GM21619 (cell line): Measurements from ENCODE around the gene SLC9A8.

Source experiments
- ATAC-seq: cut with Tn5 transposase; IDR thresholded peaks from one replicate; pipeline ENCODE4 v1.9.1; 2021; ENCODE audit not compliant: unreplicated experiment

The SLC9A8 gene

DNA sequence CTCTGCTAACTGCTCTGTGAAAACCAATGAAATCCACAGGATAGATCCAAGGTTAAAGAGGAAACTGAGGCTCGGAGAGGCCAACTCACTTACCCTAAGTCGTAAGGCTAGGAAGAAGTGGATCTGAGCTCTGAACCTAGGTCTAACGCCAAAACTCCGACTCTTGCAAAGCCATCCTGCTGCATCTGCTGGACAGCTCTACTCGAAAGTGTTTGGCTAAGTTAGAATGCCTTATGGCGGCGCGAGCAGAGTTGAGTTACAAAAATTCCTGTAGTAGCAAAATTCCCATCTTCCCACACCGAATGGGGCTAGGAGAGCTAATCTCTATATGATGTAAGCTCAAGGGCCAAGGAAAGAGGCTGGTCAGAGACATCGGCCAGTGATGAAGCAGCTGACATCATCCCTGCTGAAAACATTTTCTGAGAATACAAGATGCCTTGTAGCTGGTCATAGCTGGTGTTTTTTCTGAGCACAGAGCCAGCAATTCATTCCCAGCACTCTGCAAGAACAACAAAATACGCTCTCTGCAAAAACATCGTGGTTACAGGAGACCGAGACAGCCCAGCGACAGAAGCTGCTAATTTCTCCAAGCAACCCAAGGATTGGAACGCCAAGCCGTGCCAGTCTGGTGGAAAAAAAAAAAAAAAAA is 100.9 kb downstream of the SLC9A8 start:
- no peak for ATAC-seq

DNA sequence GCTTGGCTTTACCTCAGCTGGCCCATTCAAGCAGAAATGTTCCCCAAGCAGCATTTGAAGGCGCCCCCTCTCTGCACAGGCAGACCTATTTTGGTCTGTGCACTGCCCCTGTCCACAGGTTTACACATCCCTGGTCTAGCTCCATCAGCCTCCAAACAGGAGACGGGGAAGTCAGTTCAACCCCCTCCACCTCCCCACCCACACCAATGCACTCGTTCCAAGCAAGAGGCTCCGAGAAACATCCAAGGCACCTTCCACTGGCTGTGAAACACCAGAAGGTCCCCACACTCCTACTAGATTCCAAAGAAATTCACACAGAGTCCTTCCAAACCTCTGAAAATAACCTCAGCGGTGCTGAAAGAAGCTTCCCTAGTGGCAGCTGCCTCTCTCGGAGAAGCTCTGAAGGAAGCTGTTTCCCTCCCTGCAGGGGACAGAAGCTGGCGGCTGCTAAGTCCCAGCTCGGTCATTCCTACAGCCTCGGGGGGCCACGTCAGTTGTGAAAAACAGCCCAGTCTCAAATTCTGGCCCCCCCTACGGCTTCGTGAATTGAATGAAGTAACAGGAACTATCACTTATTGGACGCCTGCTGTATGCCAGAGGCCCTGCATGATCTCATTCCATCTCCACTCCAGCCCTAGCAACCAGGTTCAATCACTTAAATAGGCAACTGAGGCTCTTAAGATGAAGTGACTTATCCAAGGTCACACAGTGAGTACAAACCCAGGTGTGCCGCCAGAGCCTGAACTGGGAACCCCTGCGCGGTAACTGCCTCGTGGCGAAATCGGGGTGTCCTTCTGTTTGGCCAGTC is 101.9 kb downstream of the SLC9A8 start:
- ATAC-seq = no peak

DNA sequence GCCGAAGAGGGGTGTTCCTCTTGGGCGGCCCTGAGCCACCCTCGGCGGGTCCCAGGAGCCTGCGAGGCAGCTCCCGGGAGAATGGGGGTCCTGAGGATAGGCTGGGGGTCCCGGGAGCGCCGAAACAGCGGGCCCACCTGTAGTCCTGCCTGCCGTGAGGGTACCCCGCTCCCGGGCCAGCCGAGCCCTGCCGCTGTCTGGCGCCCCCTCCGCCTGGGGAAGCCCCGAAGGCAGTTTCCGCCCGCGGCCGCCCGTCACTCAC is 102.4 kb downstream of the SLC9A8 start:
- ATAC-seq = peak; percentile 27

DNA sequence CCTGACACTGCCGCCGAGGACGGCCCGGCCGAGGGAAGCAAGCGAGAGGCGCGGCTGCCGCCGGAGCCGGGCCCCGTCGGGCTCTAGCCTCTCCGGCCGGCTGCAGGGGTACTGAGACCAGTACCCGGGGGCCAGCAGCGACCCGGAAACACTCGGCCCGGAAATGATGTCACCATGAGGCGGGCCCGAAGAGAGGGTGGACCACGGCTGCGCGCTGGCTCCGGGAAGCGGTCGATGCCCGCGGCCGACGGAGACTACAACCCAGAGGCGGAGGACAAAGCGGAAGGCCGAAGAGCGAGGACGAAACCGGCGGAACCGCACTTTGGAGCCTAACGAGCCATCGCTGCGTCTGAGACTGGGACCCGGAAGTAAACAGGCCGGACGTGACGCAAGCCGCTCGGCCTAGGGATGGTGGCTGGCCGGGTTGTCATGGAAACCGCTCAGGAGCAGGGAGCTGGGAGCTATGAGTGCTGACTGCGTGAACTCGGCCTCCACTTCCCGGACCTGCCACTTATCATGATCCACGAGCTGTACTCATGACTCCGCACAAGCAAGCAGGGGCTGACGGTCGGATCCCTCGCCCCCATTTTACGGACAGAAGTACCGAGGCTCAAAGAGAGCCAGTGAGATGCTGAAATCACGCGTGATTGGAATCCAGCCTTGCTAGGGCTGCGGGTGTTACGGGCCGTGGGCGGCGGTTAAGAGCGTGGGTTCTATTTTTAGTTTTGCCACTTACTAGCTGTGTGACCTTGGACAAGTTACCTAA is 102.9 kb downstream of the SLC9A8 start, which contains the start of gene SPATA2:
SPATA2 (minus strand) TSS at position 150 of the 766 bp plus-strand sequence. CDS start 7,039 bp downstream, outside the sequence.
- peak; percentile 82 for ATAC-seq

DNA sequence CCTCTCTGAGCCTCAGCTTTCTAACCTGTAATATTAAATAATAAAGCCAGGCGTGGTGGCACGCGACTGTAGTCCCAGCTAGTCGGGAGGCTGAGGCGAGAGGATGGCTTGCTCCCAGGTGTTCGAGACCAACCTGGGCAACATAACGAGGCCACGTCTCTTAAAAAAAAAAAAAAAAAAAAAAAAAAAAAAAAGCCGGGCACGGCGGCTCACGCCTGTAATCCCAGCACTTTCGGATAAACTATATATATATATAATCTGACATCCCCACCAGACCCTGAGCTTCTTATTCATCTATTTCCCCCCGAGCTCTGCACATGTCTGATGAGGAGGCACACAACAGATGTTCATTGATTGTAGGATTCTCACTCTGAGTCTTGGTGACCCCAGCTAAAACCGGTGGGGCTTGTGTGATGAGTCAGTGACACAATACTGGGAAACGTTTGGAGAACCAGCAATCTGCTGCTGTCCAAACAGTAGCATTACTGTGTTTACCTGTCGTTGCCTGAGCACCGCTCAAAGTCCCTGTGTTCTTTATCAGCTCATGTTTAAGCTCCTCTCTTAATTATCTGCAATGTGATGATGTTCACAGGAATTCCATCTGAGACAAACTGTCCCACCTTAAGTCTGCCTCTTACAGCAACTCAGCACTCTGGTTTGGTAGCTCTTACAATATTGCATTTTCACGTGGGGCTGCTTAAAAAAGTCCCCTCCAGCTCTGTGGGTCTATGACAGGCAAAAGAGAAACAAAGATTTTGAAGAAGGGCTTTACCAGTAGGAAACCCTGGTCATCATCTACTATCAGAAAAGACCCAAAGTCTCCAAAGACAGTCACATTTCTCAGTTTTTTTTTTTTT is 103.7 kb downstream of the SLC9A8 start:
- no peak for ATAC-seq

DNA sequence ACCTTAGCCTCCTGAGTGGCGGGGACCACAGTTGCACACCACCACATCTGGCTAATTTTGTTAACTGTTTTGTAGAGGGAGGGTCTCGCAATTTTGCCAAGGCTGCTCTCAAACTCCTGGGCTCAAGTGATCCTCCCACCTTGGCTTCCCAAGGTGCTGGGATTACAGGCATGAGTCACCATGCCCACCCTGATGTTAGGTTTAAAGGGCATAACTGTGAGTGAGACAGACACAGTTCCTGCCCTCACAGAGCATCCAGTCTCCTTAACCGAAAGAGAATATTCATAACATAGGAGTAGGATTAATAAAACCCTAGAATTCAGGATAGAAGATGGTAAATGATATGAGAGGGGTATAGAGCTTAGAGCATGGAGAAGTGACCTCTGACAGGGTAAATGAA is 105.8 kb downstream of the SLC9A8 start:
- no peak for ATAC-seq

DNA sequence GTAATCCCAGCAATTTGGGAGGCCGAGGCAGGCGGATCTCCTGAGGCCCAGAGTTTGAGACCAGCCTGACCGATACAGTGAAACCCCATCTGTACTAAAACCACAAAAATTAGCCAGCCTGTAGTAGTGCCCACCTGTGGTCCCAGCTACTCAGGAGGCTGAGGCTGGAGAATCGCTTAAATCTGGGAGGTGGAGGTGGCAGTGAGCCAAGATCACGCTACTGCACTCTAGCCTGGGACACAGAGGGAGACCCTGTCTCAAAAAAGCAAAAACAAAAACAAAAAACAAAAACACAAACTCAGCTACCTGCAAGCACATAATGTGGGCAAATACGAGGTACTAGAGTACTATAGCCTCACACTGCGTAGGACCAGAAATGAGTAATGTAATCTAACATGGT is 106.4 kb downstream of the SLC9A8 start:
- ATAC-seq = no peak

DNA sequence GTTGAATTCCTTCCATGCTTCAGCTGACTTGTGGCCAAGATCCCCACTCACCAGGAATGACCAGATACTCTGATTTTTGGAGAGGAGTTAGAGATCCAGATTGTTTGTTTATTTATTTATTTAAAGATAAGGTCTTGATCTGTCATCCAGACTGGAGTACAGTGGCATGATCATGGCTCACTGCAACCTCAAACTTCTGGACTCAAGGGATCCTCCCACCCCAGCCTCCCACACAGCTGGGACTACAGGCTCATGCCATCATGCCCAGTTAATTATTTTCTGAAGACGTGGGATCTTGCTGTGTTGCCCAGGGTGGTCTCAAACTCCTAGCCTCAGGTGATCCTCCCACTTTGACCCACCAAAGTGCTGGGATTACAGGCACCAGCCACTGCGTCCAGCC is 106.8 kb downstream of the SLC9A8 start:
- ATAC-seq = no peak

DNA sequence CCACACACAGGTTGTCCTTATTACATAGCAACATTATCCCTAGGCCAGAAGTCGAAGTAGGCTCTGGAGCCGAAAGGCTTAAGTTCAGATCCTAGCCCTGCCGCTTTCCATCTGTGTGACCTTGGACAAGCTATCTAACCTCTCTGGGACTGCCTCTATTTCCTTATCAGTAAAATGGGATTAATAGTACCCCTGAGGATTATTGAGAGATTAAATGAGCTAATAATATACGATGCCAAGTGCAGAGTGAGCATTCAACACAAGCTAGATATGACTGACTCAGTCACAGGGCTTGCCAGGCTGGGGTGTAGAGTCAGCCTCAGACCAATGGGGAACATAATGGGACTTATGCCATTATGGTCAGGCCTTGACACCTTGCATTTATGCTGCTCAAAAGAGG is 111.6 kb downstream of the SLC9A8 start:
- no peak for ATAC-seq

DNA sequence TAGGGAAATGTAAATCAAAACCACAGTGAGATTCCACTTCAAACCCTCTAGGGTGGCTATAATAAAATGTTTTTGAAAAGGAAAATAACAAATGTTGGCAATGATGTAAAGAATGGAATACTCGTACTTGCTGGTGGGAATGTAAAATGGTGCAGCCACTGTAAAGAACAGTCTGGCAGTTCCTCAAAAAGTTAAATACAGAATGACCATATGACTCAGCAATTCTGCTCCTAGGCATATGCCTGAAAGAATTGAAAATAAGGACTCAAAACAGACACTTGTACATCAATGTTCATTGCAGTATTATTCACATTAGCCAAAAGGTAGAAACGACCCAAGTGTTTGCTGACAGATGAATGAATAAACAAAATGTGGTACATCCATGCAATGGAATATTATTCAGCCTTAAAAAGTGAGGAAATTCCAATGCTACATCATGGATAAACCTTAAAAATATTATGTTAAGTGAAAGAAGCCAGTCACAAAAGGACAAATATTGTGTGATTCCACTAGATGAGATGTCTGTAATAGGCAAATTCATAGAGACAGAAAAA is 113.3 kb downstream of the SLC9A8 start:
- ATAC-seq = no peak

DNA sequence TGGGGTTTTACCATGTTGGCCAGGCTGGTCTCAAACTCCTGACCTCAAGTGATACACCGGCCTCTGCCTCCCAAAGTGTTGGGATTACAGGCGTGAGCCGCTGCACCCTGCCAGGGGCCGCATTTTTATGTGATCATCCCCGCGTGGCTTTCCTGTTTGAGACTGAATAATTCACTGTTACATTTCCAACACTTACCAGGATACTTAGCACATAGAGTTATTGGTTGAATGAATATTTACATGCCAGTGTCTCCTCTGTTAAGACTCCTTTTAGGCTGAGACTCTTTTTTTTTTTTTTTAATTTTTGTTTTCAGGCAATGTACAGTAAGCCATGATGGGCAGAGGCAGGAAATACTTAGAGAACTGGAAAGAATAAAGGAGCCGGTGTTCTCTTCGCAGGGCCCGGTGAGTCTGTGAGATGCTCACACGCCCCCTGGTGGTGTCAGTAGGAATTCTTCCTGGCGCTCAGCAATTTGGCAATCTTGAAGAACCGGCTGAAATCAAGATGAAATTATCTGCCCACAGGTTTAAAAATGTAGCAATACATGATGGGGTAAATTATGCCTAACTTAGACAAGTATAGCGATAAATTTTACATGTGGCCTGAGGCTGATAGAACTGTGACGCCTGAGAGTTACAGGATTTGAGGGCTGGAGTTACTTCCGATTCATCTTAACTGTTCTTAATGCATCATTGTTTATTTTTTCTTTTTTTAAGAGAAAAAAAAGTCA is 115.9 kb downstream of the SLC9A8 start:
- no peak for ATAC-seq

DNA sequence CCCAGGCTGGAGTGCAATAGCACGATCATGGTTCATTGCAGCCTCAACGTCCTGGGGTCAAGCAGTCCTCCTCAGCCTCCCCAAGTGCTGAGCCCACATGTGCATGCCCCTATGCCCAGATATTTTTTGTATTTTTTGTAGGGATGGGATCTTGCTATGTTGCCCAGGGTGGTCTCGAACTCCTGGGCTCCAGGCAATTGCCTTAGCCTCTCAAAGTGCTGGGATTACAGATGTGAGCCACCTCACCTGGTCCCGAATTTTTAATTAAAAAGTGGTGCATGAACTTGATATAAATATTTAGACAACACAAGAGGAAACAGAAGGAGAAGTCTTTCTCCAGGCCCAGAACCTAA is 116.5 kb downstream of the SLC9A8 start:
- ATAC-seq = no peak

DNA sequence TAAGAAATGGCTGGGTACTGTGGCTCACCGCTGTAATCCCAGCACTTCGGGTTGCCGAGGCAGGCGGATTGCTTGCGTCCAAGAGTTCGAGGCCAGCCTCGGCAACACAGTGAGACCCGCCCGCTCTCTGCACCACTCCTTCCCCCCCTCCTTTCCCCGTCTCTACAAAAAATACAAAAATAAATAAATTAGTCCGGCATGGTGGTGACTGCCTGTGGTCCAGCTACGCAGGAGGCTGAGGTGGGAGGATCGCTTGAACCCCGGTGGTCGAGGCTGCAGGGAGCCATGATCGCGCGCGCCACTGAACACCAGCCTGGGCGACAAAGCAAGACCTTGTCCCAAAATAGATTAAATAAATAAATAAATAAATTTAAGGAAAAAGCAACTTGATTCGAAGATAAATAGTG is 123.1 kb downstream of the SLC9A8 start:
- ATAC-seq = no peak

DNA sequence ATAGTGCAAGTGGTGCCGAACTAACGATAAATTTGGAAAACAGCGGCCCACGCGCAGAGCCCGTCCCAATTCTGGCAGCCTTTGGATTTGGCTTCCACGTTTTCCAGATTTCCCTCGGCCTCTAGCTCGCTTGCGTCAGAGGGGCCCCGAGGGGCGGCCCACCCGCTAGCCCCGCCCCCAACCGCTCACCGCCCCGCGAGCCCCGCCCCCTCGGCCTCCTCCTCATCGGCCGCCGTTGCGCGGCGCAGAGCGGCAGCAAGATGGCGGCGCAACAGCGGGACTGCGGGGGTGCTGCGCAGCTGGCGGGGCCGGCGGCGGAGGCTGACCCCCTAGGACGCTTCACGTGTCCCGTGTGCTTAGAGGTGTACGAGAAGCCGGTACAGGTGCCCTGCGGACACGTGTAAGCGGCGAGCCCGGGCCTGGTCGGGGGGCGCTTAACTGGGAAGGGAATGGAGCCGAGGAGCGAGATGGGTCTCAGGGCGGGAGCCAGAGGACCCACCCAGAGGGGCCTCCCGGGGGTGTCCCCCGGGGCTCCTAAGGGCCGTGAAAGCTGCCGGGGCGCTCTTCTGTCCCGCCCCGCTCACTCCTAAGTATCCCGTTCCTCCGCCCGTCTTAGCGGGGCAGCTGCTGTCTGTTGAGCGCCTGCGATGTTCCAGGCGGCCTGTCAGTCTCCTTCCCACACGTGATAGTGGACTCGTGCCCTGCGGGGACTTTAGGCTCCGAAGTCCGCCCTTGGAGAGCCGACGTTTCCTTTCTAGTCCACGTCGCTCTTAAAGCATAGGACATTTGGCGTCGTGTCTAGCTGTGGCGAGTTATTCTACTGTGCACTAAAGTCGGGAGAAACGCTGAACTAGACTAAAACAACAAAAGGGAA is 123.8 kb downstream of the SLC9A8 start, which contains the start of gene RNF114:
RNF114 (plus strand) TSS at position 245 of the 874 bp plus-strand sequence; CDS start at position 261, 16 bp downstream.
- ATAC-seq = peak; percentile 64

DNA sequence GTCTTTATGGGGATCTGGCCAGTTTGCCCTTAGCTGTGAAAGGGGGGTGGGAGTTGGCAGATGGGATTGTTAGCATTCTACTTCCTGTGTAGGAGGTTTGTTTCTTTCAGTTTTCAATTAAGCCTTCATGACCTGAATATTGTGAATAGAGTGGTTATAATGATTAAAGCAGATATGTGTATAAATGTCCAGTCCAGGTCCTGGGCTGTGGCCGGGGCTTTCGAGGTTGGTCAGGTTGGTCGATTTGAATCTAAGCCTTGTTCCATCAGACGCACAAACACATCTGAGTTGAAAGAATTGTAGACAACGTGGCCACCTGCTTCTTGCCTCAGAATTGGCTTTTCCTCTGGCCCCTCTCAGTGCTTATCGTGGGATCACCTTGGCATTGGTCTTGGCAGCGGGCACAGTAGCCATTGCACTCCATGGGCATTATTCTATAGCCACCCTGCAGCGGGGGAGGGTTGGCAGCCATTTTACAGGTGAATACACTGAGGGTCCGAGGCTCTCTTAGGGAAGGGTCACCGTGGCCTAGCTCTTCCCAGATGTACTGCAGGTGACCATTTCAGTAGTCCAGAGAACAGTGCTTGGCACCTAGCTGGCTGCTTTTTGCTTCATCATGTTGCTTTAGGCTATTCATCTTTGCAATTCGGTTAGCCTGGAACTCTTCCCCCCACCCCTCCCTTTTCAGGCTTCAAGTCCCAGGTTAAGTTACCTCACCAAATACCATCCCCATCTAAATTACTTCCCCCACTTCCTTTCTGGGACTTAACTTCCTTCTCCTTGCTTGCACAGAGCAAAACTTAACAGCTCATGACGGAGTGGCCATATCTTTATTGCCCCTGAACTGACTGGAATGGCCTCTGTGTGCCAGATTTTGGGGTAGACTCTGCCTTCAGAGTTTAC is 124.7 kb downstream of the SLC9A8 start:
- ATAC-seq = no peak

DNA sequence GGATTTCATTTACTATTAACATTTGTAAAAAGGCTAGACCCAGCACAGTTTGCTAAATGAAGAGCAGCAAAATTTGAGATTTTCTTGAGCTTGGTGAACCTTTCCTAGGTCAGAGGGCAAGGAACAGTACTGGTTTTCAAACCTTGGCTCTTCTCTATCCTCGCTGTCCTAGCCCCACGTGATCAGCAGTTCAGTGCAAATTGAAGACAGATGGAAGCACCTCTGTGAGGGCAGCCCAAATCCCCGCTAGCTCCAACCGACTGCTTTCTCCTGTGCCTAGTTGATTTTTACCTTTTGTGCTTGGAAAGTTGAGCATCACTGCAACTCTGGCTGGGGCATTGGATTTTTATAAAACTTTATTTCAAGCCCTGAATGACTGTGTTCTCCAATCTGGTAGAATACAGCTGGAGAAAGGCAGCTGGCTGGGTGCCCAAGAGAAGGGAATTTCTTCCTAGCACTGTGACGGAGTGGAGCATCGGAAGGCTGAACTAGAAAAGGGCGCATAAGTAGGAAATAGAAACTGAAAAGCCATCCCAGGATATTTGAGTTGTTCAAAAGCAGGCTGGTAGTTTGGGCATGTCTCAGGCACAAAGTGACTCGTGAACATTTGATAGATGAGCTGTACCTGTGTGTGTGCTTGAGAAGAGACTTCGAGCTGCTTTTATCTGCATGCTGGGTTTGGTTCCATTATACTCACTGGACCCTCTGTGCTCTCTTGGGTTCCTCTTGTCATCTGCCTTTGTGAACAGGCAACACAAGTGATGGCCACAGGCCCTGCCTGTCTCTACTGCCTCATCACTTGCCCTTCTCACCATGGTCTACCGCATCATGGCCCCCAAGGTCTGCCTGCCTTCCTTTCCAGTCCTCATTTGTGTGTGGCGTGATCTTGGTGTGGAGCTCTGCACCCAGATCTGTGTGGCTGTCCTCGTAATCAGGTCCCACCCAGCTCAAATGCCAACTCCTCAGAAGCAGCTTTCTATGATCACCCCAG is 125.8 kb downstream of the SLC9A8 start:
- ATAC-seq = no peak

DNA sequence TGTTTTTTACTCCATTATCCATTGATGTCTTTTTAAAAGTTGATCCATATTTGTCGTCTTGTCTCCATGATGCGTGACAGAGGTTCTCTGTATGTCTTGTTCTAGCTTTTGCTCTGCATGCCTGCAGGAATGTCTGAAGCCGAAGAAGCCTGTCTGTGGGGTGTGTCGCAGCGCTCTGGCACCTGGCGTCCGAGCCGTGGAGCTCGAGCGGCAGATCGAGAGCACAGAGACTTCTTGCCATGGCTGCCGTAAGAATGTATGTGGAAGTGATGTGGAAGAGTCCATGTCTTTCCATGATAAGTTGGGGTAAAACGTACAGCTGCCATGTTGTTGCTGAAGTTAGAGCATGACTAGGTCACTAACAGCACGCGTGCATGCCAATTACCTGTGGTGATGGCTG is 128.8 kb downstream of the SLC9A8 start:
- no peak for ATAC-seq
